ENCODE measurements around the gene SMCO4.
A peak's percentile ranks its signal among the peaks of the same experiment; 100 is the strongest.
"Not testable (repeated sequence)": the region's sequence is repeated elsewhere in the genome, so short reads cannot be mapped to it uniquely, and the experiment has no call there.

The SMCO4 gene

GRCh38 chr11:93587425-93587824, 44.2 kb upstream of the SMCO4 start:
- not testable (repeated sequence) for H4K12ac ChIP-seq (ENCODE audit: low read depth, low read length); H2BK120ac ChIP-seq (ENCODE audit: insufficient read depth, low read length, poor library complexity); H3K79me1 ChIP-seq (ENCODE audit: low read length); H3K14ac ChIP-seq (ENCODE audit: low read length); H2BK5ac ChIP-seq (ENCODE audit: low read depth, low read length, poor library complexity); H2AFZ ChIP-seq (ENCODE audit: insufficient read depth, low read length, poor library complexity); H3K4me3 ChIP-seq (ENCODE audit: low read depth, low read length); H3K79me2 ChIP-seq (ENCODE audit: control insufficient read depth, insufficient read depth, low read length, poor library complexity); H3K9ac ChIP-seq (ENCODE audit: low read length); H4K8ac ChIP-seq (ENCODE audit: low read depth, low read length); H3K4ac ChIP-seq (ENCODE audit: low read depth, low read length); H4K91ac ChIP-seq (ENCODE audit: low read depth, low read length); H3K27me3 ChIP-seq (ENCODE audit: insufficient read depth, low read length); H2BK12ac ChIP-seq (ENCODE audit: low read length); H3K18ac ChIP-seq (ENCODE audit: low read length); H3K27ac ChIP-seq (ENCODE audit: low read depth, low read length); H3K4me1 ChIP-seq (ENCODE audit: control insufficient read depth in 1 of 2, insufficient read depth in 2 of 2, low read length in 2 of 2); H3K36me3 ChIP-seq (ENCODE audit: control insufficient read depth in 1 of 2, insufficient read depth in 2 of 2, low read length in 2 of 2); H2AK5ac ChIP-seq (ENCODE audit: low read length); H3K9me3 ChIP-seq (ENCODE audit: insufficient read depth, low read depth, low read length); DNase-seq; H3K4me2 ChIP-seq (ENCODE audit: low read length); H3K23ac ChIP-seq (ENCODE audit: low read length)
- no CpG with 5 or more reads among the region's 1 CpG for WGBS (ENCODE audit: extremely low coverage, insufficient coverage, insufficient read length)

- Histone ChIP-seq H3K23ac (ENCODE audit: low read length) (no peak overlapping the region), H2BK120ac (ENCODE audit: insufficient read depth, low read length, poor library complexity) (no peak overlapping the region), H4K12ac (ENCODE audit: low read depth, low read length) (no peak overlapping the region), H3K79me2 (ENCODE audit: control insufficient read depth, insufficient read depth, low read length, poor library complexity) (no peaks in the 10 kb centered on the region), H3K27me3 (ENCODE audit: insufficient read depth, low read length) (no peaks in the 10 kb centered on the region), H3K9me3 (ENCODE audit: insufficient read depth, low read depth, low read length) (no peaks in the 10 kb centered on the region), H3K14ac (ENCODE audit: low read length) (no peak overlapping the region), H2AK5ac (ENCODE audit: low read length) (no peak overlapping the region), H3K36me3 (ENCODE audit: control insufficient read depth in 1 of 2, insufficient read depth in 2 of 2, low read length in 2 of 2) (no peaks in the 10 kb centered on the region), H3K18ac (ENCODE audit: low read length) (no peak overlapping the region), H3K4ac (ENCODE audit: low read depth, low read length) (no peak overlapping the region), H3K9ac (ENCODE audit: low read length) (no peak overlapping the region), H3K27ac (ENCODE audit: low read depth, low read length) (no peak overlapping the region), H4K8ac (ENCODE audit: low read depth, low read length) (no peak overlapping the region), H2AFZ (ENCODE audit: insufficient read depth, low read length, poor library complexity) (no peak overlapping the region), H2BK12ac (ENCODE audit: low read length) (no peak overlapping the region), H4K91ac (ENCODE audit: low read depth, low read length) (no peak overlapping the region), H3K4me2 (ENCODE audit: low read length) (no peak overlapping the region), H3K4me3 (ENCODE audit: low read depth, low read length) (no peak overlapping the region), H2BK5ac (ENCODE audit: low read depth, low read length, poor library complexity) (no peak overlapping the region), H3K4me1 (ENCODE audit: control insufficient read depth in 1 of 2, insufficient read depth in 2 of 2, low read length in 2 of 2) (no peaks in the 10 kb centered on the region), H3K79me1 (ENCODE audit: low read length) (no peaks in the 10 kb centered on the region)
- peak; percentile 46 to 60 for DNase-seq
These were observed 42.6 kb upstream of the SMCO4 start for GRCh38 chr11:93585758-93586157.

- no peaks in the 10 kb centered on the region for H3K36me3 ChIP-seq (ENCODE audit: control insufficient read depth in 1 of 2, insufficient read depth in 2 of 2, low read length in 2 of 2)
- no peaks in the 10 kb centered on the region for H3K27me3 ChIP-seq (ENCODE audit: insufficient read depth, low read length)
- no peak overlapping the region for H2BK12ac ChIP-seq (ENCODE audit: low read length)
- H2BK120ac ChIP-seq (ENCODE audit: insufficient read depth, low read length, poor library complexity) = no peak overlapping the region
- H3K4me1 ChIP-seq (ENCODE audit: control insufficient read depth in 1 of 2, insufficient read depth in 2 of 2, low read length in 2 of 2) = no peaks in the 10 kb centered on the region
- no peak overlapping the region for H3K4me3 ChIP-seq (ENCODE audit: low read depth, low read length)
- no peaks in the 10 kb centered on the region for H3K79me1 ChIP-seq (ENCODE audit: low read length)
- H3K9ac ChIP-seq (ENCODE audit: low read length) = no peak overlapping the region
- no peak overlapping the region for H3K4me2 ChIP-seq (ENCODE audit: low read length)
- H2AFZ ChIP-seq (ENCODE audit: insufficient read depth, low read length, poor library complexity) = no peak overlapping the region
- DNase-seq = no peak
- no peaks in the 10 kb centered on the region for H3K9me3 ChIP-seq (ENCODE audit: insufficient read depth, low read depth, low read length)
- H2AK5ac ChIP-seq (ENCODE audit: low read length) = no peak overlapping the region
- no peak overlapping the region for H3K18ac ChIP-seq (ENCODE audit: low read length)
- H3K27ac ChIP-seq (ENCODE audit: low read depth, low read length) = no peak overlapping the region
- H3K79me2 ChIP-seq (ENCODE audit: control insufficient read depth, insufficient read depth, low read length, poor library complexity) = no peaks in the 10 kb centered on the region
- H3K14ac ChIP-seq (ENCODE audit: low read length) = no peak overlapping the region
- H3K4ac ChIP-seq (ENCODE audit: low read depth, low read length) = no peak overlapping the region
- H2BK5ac ChIP-seq (ENCODE audit: low read depth, low read length, poor library complexity) = no peak overlapping the region
- H4K8ac ChIP-seq (ENCODE audit: low read depth, low read length) = no peak overlapping the region
- H4K12ac ChIP-seq (ENCODE audit: low read depth, low read length) = no peak overlapping the region
- H3K23ac ChIP-seq (ENCODE audit: low read length) = no peak overlapping the region
- no peak overlapping the region for H4K91ac ChIP-seq (ENCODE audit: low read depth, low read length)
These were observed 40.3 kb upstream of the SMCO4 start for GRCh38 chr11:93583490-93583889.

- no peak overlapping the region for H3K18ac ChIP-seq (ENCODE audit: low read length)
- no peak overlapping the region for H2BK120ac ChIP-seq (ENCODE audit: insufficient read depth, low read length, poor library complexity)
- no peaks in the 10 kb centered on the region for H3K27me3 ChIP-seq (ENCODE audit: insufficient read depth, low read length)
- no peak overlapping the region for H4K8ac ChIP-seq (ENCODE audit: low read depth, low read length)
- no peaks in the 10 kb centered on the region for H3K79me2 ChIP-seq (ENCODE audit: control insufficient read depth, insufficient read depth, low read length, poor library complexity)
- no peak overlapping the region for H3K4me3 ChIP-seq (ENCODE audit: low read depth, low read length)
- H3K9me3 ChIP-seq (ENCODE audit: insufficient read depth, low read depth, low read length) = no peaks in the 10 kb centered on the region
- H2BK5ac ChIP-seq (ENCODE audit: low read depth, low read length, poor library complexity) = no peak overlapping the region
- no peak overlapping the region for H4K91ac ChIP-seq (ENCODE audit: low read depth, low read length)
- no peak overlapping the region for H3K4ac ChIP-seq (ENCODE audit: low read depth, low read length)
- no peaks in the 10 kb centered on the region for H3K79me1 ChIP-seq (ENCODE audit: low read length)
- H3K27ac ChIP-seq (ENCODE audit: low read depth, low read length) = no peak overlapping the region
- H3K23ac ChIP-seq (ENCODE audit: low read length) = no peak overlapping the region
- H3K4me1 ChIP-seq (ENCODE audit: control insufficient read depth in 1 of 2, insufficient read depth in 2 of 2, low read length in 2 of 2) = no peaks in the 10 kb centered on the region
- no peak overlapping the region for H4K12ac ChIP-seq (ENCODE audit: low read depth, low read length)
- H2BK12ac ChIP-seq (ENCODE audit: low read length) = no peak overlapping the region
- no peaks in the 10 kb centered on the region for H3K36me3 ChIP-seq (ENCODE audit: control insufficient read depth in 1 of 2, insufficient read depth in 2 of 2, low read length in 2 of 2)
- no peak overlapping the region for H3K14ac ChIP-seq (ENCODE audit: low read length)
- H3K9ac ChIP-seq (ENCODE audit: low read length) = no peak overlapping the region
- H2AK5ac ChIP-seq (ENCODE audit: low read length) = no peak overlapping the region
- H3K4me2 ChIP-seq (ENCODE audit: low read length) = no peak overlapping the region
- DNase-seq = peak; percentile 63 to 76
- WGBS (ENCODE audit: extremely low coverage, insufficient coverage, insufficient read length) = no CpG with 5 or more reads among the region's 2 CpGs
- H2AFZ ChIP-seq (ENCODE audit: insufficient read depth, low read length, poor library complexity) = no peak overlapping the region
These were observed 36.1 kb upstream of the SMCO4 start for GRCh38 chr11:93579187-93579751.

All from trophoblast cell (in vitro differentiated cells and primary cell).